ENCODE data around the gene TMEM223.

TMEM223 gene

DNA sequence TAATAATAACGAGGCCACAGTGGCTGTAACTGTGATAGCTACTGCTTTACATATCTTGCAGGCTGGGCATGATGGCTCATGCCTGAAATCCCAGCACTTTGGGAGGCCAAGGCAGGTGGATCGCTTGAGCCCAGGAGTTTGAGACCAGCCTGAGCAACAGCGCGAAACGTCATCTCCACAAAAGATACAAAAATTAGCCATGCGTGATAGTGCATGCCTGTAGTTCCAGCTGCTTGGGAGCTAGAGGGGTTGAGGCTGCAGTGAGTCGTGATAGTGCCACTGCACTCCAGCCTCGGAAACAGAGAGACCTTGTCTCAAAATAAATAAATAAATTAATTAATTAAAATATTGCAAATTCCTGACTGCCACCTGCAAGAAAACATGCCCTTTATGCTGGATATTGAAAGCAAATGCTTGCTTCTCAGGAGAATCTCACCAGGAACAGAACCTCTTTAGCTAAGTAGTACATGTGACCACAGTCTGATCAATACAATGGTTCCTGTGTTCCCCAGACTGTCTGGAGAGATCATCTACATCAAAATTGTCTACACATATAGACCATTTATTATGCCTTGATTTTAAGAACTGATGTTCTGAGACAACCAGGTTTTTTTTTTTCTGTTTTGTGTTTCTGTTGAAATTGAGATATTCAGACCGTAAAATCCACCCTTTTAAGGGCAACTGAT, 44.2 kb downstream of the TMEM223 start:
- Histone ChIP-seq H3K27me3 (ENCODE audit: insufficient read depth, low read length, poor library complexity, severe bottlenecking) (no peaks in the 10 kb centered on the region), H3K4me3 (ENCODE audit: low read length, poor library complexity, severe bottlenecking) (no peak overlapping the region), H3K4me2 (ENCODE audit: low read depth, low read length, poor library complexity, severe bottlenecking) (no peak overlapping the region), H3F3A (ENCODE audit: low read depth) (no peaks in the 10 kb centered on the region), H3K36me3 (ENCODE audit: insufficient read depth, low read length) (no peaks in the 10 kb centered on the region), H3K9me2 (replicated peaks; ENCODE audit: low read depth, low read length) (no peaks in the 10 kb centered on the region), H3K4me1 (ENCODE audit: insufficient read depth, low read length, poor library complexity, severe bottlenecking) (peaks cover 8% of the 10 kb centered on the region), H2AFZ (ENCODE audit: low read length) (no peak overlapping the region), H3K9ac (ENCODE audit: low read depth, low read length, poor library complexity, severe bottlenecking) (no peak overlapping the region), H3K9me3 (ENCODE audit: insufficient read depth, low read depth, low read length) (no peaks in the 10 kb centered on the region), H4K20me1 (ENCODE audit: insufficient read depth, low read length, poor library complexity, severe bottlenecking) (no peaks in the 10 kb centered on the region), H3K79me2 (ENCODE audit: insufficient read depth, low read length) (peaks cover 11% of the 10 kb centered on the region; the same call in 1 of the 2 replicates)
- TF ChIP-seq EZH2phosphoT487 (IDR thresholded peaks at IDR 0.05; ENCODE audit: borderline replicate concordance): no peak
- TF ChIP-seq, protein P1, sequence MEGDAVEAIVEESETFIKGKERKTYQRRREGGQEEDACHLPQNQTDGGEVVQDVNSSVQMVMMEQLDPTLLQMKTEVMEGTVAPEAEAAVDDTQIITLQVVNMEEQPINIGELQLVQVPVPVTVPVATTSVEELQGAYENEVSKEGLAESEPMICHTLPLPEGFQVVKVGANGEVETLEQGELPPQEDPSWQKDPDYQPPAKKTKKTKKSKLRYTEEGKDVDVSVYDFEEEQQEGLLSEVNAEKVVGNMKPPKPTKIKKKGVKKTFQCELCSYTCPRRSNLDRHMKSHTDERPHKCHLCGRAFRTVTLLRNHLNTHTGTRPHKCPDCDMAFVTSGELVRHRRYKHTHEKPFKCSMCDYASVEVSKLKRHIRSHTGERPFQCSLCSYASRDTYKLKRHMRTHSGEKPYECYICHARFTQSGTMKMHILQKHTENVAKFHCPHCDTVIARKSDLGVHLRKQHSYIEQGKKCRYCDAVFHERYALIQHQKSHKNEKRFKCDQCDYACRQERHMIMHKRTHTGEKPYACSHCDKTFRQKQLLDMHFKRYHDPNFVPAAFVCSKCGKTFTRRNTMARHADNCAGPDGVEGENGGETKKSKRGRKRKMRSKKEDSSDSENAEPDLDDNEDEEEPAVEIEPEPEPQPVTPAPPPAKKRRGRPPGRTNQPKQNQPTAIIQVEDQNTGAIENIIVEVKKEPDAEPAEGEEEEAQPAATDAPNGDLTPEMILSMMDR (conservative IDR thresholded peaks at IDR 0.05; ENCODE audit: low read length): no peak
